ENCODE data around the gene ZNF507.

ZNF507 gene

DNA sequence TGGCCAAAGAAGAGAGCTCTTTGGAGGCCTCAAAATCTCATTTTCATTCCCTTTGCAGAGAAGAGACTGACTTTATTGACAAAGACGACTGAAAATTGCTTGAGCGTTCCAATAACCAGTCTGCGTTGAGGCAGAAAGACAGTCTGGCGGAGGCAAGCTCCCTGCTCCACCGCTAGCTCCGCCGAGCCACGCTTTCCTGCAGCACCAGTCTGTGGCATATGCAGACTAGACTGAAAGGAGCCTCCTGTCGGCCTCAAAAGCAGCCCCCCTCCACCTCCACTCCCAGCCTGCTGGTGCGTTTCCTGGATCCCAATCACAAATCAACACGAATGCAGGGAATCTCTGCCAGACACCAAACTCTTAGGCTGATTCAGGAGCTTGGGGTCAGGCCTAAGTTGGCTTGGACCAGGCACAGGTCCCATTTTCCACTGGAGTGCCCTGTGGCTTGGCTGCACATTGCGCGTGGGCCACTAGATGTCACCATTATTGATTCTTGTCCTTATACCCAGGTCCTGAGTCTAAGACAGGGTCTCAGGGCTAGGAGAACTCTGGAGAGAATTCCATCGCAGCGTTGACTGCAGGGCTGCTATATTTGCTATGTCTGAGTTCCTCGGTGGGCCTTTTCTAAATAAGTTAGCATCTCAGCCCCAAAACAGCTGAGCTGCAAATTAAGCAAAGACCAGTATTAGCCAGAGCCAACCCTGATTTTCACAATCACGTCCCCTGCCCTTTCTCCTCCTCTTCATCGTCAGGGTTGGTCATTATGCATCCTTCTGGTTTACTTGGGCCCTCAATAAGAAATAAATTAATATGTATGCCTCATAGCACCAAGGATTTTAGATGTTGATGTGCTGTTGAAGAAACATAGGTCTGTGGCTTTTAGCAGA is 5.2 kb upstream of the ZNF507 start:
- DNase-seq (ENCODE audit: low spot score) = peak; percentile 82

GRCh38 chr19:32342695-32343094 is 2.7 kb upstream of the ZNF507 start:
- DNase-seq (ENCODE audit: low spot score) = no peak

DNA sequence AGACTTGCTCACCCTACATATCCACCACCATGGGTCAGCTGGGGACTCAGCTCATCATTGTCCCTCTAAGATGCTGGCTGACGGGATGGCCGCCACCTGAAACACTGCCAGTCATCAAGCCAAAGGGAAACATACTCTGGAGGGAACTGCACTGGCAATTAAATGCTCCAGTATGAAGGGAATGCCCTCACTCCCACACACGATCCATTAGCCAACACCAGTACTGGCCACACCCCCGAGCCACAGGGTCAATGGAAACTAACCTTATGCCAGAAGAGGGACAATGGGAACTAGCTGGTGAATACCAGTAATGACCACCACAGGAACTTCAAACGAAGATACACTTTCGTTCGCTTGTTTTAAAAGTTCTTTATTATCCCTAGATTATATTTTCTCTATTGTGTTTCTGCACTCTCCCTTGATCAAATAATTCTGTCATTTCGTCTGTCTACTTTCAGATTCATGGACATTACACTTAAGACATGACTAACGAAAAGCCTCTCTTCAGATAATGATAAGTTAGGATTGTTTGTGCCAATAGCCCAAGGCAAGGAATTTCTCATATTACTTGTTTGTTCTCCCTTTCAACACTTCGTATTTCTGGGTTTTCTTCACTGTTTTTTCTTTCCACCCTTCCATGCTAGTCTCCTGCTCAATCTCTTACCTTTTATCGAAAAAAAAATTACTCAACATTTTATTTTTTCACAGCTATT is 1.7 kb upstream of the ZNF507 start:
- DNase-seq (ENCODE audit: low spot score) = no peak

- DNase-seq (ENCODE audit: low spot score) = no peak
These were observed 1.5 kb downstream of the ZNF507 start for GRCh38 chr19:32346901-32347300.

DNA sequence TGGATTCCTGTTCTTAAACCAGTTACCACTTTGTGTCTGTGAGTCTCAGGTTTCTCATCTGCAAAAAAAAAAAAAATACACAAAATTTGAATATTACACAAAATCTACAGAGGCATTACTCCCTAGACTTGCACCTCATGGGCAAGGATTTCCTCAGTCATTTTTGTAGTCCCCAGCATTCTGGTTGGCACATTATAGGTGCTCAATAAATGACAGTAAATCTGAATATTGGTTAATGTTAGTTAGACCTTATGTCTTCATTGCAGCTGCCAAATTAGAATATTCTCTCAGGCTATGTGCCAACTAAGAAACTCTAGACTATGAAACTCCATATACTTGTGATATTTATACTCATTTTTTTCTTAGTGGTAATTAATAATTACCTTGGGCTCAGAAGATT is 2.2 kb downstream of the ZNF507 start:
- DNase-seq (ENCODE audit: low spot score) = no peak

DNA sequence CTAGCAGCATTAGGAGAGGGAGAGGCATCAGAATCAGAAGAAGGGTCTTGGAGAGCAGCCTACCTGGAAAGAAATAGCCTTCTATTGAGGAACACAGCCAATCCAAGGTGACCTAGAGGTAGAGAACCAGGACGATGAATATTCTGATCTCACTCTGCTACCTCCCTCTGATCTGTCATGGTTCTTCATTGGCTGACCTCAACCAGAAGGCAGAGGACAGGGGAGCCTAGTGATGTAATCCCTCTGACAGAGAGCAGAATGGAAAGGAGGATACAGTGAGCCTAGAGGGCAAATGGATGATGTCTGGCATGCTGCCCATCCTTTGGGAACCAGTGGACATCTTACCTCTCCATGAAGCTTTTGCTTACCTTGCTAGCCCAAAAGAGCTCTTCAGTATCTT is 3.6 kb downstream of the ZNF507 start:
- no peak for DNase-seq (ENCODE audit: low spot score)

DNA sequence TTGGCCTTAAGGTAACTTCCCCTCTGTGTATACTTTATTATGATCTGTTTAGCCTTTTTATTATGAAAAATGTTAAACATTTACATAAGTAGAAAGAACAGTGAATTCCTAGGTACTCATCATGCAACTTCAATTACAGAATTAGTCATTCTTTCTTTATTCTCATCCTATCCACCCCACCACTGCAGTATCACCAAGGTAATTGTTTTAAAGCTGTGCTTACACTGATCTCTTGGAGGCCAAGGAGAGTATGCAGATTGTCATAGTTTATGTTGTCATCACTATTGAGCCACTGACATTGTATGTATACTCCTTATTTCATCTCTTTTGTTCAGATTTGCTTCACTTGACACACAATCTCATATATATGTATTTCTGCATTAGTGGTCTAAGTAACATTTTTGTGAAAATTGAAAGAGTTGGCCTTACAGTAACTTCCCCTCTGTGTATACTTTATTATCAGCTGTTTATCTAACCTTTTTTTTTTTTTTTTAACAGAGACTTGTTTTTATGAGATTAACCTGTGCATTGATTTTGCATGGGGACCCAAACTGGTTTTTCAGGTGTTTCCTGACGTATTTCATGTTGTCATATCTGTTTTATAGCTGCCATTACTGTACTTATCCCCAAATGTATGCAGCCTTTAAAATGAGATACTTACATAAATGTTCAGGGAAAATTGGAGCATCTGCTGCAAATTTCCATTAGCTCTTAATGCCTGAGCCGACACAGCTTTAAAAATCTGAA is 4.5 kb downstream of the ZNF507 start:
- no peak for DNase-seq (ENCODE audit: low spot score)

- no peak for DNase-seq (ENCODE audit: low spot score)
These were observed 5.1 kb downstream of the ZNF507 start for GRCh38 chr19:32350471-32350865.

DNA sequence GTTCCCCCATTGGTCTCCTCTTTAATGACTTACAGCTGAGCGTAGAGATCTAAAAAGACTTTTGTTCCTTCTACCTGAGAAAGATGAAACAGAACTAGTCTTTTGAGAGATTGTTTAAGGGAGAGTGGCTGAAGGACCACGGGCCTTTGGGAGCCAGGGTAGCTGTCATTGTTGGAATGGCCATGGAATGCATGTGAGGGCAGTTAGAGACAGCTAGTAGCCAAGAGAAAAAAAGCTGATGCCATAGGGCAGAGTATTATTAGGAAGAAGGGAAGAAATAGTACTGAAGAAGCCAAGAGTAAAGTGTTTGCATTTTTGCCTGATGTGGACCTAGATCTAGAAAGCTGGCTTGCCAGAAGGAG is 5.6 kb downstream of the ZNF507 start:
- DNase-seq (ENCODE audit: low spot score) = no peak

DNA sequence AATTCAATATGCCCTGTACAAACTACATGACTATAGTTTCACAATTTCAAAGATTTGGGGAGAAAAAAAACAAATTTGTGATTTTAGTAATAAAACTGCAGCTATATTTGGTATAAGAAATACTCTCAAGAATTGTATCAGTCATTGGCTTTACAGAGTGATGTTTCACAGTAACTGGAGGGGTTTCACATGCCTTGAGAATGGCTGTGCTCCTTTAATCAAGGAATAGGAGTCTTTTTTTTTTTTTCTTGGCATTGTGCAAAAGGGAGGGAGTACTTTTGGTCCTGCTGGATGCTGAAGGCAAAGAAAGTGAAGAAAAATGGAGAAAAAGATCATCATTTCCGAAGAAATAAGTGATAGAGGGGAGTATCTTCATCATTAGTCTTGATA is 6.8 kb downstream of the ZNF507 start:
- DNase-seq (ENCODE audit: low spot score) = no peak

DNA sequence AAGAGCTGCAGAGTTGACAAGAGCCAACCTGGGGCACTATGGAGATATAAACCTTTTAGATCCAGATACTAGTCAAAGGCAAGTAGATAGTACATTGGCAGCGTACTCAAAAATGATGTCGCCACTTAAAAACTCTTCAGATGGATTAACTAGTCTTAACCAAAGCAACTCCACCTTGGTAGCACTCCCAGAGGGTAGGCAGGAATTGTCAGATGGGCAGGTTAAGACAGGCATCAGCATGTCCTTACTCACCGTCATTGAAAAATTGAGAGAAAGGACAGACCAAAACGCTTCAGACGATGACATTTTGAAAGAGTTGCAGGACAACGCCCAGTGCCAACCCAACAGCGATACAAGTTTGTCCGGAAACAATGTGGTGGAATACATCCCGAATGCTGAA is 8.9 kb downstream of the ZNF507 start:
- no peak for DNase-seq (ENCODE audit: low spot score)

DNA sequence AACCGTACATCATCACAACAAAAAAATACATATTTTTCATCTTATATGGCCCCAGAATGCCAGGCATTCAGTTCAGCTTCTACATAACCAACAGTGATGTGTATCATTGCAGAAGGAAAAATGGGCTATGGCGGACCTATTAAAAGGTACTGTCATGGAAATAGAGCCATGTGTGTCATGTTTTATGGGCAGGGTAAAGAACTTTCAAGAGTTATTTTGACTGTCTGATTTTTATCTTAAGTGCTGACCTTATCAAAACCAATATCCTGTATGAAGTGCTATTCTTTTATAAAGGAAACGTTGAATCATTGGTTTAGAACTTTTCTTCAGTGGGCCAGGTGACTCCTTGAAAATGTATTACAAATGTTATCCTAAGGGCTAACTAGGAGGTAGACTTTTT is 9.9 kb downstream of the ZNF507 start:
- no peak for DNase-seq (ENCODE audit: low spot score)

DNA sequence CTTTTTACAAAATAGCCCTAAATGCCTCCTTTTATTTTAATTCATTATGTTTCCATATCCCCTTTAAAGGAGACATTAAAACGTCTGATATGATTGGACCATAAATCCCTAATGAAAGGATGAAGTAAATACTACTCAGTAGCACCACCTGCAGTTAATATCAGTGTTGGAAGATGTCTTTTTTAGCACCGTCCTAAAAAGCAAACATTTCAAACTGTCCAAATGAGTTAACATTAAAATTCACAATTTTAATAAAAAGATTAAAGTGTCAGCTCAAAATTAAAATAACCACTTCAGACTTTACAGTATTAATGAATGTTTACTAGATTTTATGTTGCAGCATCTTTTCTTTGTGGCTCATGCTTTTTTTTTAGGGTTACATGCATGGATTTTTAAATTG is 12.3 kb downstream of the ZNF507 start:
- no peak for DNase-seq (ENCODE audit: low spot score)

- no peak for DNase-seq (ENCODE audit: low spot score)
These were observed 12.9 kb downstream of the ZNF507 start for GRCh38 chr19:32358321-32358720.

DNA sequence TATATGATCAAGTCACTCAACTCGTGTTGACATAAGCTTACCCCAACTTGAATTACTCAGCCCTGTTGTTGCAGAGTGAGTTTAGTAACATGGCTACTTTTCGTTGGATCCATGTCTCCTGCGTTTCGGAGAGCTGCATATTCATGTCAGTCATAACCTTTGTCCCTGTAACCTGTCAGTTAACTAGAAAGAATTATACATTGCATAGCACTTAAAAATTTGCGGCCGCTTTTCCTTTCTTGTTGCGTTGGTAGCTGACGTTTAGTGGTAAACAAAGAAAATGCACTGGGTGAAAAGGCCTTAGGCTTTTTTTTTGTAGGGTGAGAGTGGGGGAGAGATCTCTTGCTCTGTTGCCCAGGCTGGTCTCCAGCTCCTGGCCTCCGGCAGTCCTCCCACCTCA is 14.2 kb downstream of the ZNF507 start:
- DNase-seq (ENCODE audit: low spot score) = no peak

- DNase-seq (ENCODE audit: low spot score) = no peak
These were observed 16.3 kb downstream of the ZNF507 start for GRCh38 chr19:32361574-32362317.

- no peak for DNase-seq (ENCODE audit: low spot score)
These were observed 16.9 kb downstream of the ZNF507 start for GRCh38 chr19:32362318-32362691.

- peak; percentile 18 for DNase-seq (ENCODE audit: low spot score)
These were observed 17.8 kb downstream of the ZNF507 start for GRCh38 chr19:32363175-32363574.

DNA sequence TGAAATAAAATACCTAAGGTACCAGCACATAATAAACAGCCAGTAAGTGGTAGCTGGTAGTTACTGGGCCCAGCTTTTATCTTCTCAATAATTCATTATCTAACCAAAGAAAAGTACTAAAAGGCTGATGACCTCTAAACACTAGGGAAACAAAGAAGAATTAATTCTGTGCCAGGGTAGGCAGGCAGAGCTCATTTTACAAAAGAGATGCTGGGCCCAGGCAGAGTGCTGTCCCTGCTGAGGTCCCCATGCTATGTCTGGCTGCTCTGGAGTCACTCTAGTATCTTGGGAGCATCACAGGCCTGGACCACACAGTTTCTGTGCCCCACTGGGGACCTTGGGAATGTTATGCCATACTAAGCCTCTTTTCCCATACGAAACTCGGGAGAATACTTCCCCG is 18.2 kb downstream of the ZNF507 start:
- DNase-seq (ENCODE audit: low spot score) = peak; percentile 28

DNA sequence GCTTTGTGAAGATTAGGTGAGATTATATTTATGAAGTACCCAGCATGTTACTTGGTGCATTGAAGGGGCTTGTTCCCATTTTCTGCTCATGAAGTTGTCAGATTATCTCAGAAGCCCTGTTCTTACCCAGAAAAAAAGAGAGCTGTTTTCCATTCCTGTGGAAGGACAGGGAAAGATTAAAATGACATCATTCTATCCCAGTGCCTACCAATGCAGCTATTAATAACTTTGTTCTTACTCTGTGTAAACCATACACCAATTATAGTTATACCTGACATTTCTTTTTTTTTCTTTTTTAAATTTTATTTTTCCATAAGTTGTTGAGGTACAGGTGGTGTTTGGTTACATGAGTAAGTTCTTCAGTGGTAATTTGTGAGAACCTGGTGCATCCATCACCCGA is 18.6 kb downstream of the ZNF507 start:
- DNase-seq (ENCODE audit: low spot score) = no peak

DNA sequence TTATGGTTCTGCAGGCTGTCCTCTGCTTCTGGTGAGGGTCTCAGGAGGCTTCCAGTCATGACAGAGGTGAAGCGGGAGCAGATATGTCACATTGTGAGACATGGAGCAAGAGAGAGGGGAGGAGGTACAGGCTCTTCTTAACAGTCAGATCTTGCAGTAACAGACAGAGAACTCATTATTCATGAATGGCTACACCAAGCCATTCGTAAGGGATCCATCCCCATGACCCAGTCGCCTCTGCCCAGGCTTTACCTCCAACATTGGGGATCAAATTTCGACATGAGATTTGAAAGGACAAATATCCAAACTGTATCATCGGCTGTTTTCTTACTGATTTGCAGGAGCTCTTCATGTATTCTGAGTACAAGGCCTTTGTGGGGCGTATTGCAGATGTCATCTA is 21.7 kb downstream of the ZNF507 start:
- DNase-seq (ENCODE audit: low spot score) = no peak

GRCh38 chr19:32367948-32368536 is 22.6 kb downstream of the ZNF507 start:
- DNase-seq (ENCODE audit: low spot score) = no peak
